Measurements from ENCODE around the gene STPG1.

Gene STPG1

GRCh38 chr1:24325587-24326449 lies 87.8 kb downstream of the STPG1 start:
- ChIA-PET POLR2A (no interaction called here), CTCF (interaction anchor here (1.1 to 1.5 kb wide), 2 partner anchors 66 to 68 kb away, joined by 4 to 10 read pairs; no protein-coding TSS in a partner anchor)
- TF ChIP-seq ZNF670 (tag by site-specific recombination; IDR thresholded peaks at IDR 0.05; ENCODE audit: low read depth) = no peak
- no peak for TF ChIP-seq ZNF211 (tag by site-specific recombination; IDR thresholded peaks at IDR 0.05; ENCODE audit: low read depth)
- no peak for TF ChIP-seq ZNF24 (tag by site-specific recombination; IDR thresholded peaks at IDR 0.05)
- peak; percentile 26; the same call in 1 of the 2 replicates for TF ChIP-seq ZNF398 (tag by site-specific recombination; IDR thresholded peaks at IDR 0.05)
- 0 out of 2 replicates have a peak, but pooled peaks have one; percentile 43 for TF ChIP-seq TCF7L2 (IDR thresholded peaks at IDR 0.05; ENCODE audit: borderline replicate concordance, low read depth, low read length)
- TF ChIP-seq ZBTB8A (tag by site-specific recombination; IDR thresholded peaks at IDR 0.05) = no peak
- TF ChIP-seq ZNF701 (tag by site-specific recombination; IDR thresholded peaks at IDR 0.05) = no peak
- TF ChIP-seq KLF1 (tag by site-specific recombination; IDR thresholded peaks at IDR 0.05) = peak; percentile 42
- no peak for TF ChIP-seq GLI4 (tag by site-specific recombination; IDR thresholded peaks at IDR 0.05)
- no peak for TF ChIP-seq ZNF792 (tag by site-specific recombination; IDR thresholded peaks at IDR 0.05)
- TF ChIP-seq ZNF416 (tag by site-specific recombination; IDR thresholded peaks at IDR 0.05) = no peak
- Histone ChIP-seq H3K36me3 (ENCODE audit: control insufficient read depth in 2 of 2, insufficient read depth in 1 of 2, low read length in 2 of 2) (no peaks in the 10 kb centered on the region), H3K4me3 (ENCODE audit: low read depth, low read length) (no peak overlapping the region), H3K27ac (ENCODE audit: extremely low read depth, low read depth, low read length) (no peak overlapping the region), H3K9me3 (ENCODE audit: control insufficient read depth, insufficient read depth, low read depth, low read length) (no peaks in the 10 kb centered on the region), H3K4me1 (ENCODE audit: control insufficient read depth, insufficient read depth, low read length) (peaks cover 12% of the 10 kb centered on the region)

GRCh38 chr1:24324903-24325302 lies 88.7 kb downstream of the STPG1 start:
- CTCF ChIA-PET = interaction anchor here (1.1 to 1.5 kb wide), 2 partner anchors 66 to 69 kb away, joined by 4 to 10 read pairs; no protein-coding TSS in a partner anchor
- TF ChIP-seq ZNF391 (tag by site-specific recombination; IDR thresholded peaks at IDR 0.05; ENCODE audit: borderline replicate concordance, low read depth) (no peak), MEIS1 (CRISPR knock-in tag; IDR thresholded peaks at IDR 0.05; ENCODE audit: borderline replicate concordance) (no peak), ZBTB49 (tag by site-specific recombination; IDR thresholded peaks at IDR 0.05; ENCODE audit: low read depth) (no peak), ZNF311 (tag by site-specific recombination; IDR thresholded peaks at IDR 0.05; ENCODE audit: borderline replicate concordance) (no peak), ZNF362 (tag by site-specific recombination; IDR thresholded peaks at IDR 0.05) (no peak), ZFP3 (tag by site-specific recombination; IDR thresholded peaks at IDR 0.05; ENCODE audit: low read depth) (no peak), PRDM6 (tag by site-specific recombination; IDR thresholded peaks at IDR 0.05) (no peak), ZNF777 (tag by site-specific recombination; IDR thresholded peaks at IDR 0.05; ENCODE audit: borderline replicate concordance) (no peak), ZNF366 (tag by site-specific recombination; conservative IDR thresholded peaks at IDR 0.05) (no peak), ZFP41 (tag by site-specific recombination; IDR thresholded peaks at IDR 0.05; ENCODE audit: borderline replicate concordance) (no peak), ZNF785 (tag by site-specific recombination; IDR thresholded peaks at IDR 0.05) (no peak), ZNF335 (tag by site-specific recombination; conservative IDR thresholded peaks at IDR 0.05) (no peak), ZXDB (tag by site-specific recombination; IDR thresholded peaks at IDR 0.05) (no peak), SCRT1 (tag by site-specific recombination; IDR thresholded peaks at IDR 0.05; ENCODE audit: borderline replicate concordance) (no peak), ZNF223 (tag by site-specific recombination; IDR thresholded peaks at IDR 0.05) (no peak), ZNF133 (tag by site-specific recombination; IDR thresholded peaks at IDR 0.05) (no peak), ZNF423 (tag by site-specific recombination; IDR thresholded peaks at IDR 0.05) (no peak), ZNF10 (tag by site-specific recombination; IDR thresholded peaks at IDR 0.05) (no peak)
- POLR2A ChIA-PET = no interaction called here
- Histone ChIP-seq H3K4me3 (ENCODE audit: low read depth, low read length) (no peak overlapping the region), H3K9me3 (ENCODE audit: control insufficient read depth, insufficient read depth, low read depth, low read length) (no peaks in the 10 kb centered on the region), H3K4me1 (ENCODE audit: control insufficient read depth, insufficient read depth, low read length) (peaks cover 13% of the 10 kb centered on the region), H3K36me3 (ENCODE audit: control insufficient read depth in 2 of 2, insufficient read depth in 1 of 2, low read length in 2 of 2) (no peaks in the 10 kb centered on the region), H3K27ac (ENCODE audit: extremely low read depth, low read depth, low read length) (no peak overlapping the region)

Data from HEK293 (cell line).